Measurements from ENCODE around the gene GZMH. TPM values are rescaled to one million over a fixed set of nuclear protein-coding genes. Genes with fewer than 3 reads are reported as not detected.
"Not testable (repeated sequence)": the region's sequence is repeated elsewhere in the genome, so short reads cannot be mapped to it uniquely, and the experiment has no call there.

Gene GZMH, protein sequence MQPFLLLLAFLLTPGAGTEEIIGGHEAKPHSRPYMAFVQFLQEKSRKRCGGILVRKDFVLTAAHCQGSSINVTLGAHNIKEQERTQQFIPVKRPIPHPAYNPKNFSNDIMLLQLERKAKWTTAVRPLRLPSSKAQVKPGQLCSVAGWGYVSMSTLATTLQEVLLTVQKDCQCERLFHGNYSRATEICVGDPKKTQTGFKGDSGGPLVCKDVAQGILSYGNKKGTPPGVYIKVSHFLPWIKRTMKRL
- total RNA-seq, result under 1 TPM in 1 of 2 donors, not detected in 1; 0.93 TPM

DNA sequence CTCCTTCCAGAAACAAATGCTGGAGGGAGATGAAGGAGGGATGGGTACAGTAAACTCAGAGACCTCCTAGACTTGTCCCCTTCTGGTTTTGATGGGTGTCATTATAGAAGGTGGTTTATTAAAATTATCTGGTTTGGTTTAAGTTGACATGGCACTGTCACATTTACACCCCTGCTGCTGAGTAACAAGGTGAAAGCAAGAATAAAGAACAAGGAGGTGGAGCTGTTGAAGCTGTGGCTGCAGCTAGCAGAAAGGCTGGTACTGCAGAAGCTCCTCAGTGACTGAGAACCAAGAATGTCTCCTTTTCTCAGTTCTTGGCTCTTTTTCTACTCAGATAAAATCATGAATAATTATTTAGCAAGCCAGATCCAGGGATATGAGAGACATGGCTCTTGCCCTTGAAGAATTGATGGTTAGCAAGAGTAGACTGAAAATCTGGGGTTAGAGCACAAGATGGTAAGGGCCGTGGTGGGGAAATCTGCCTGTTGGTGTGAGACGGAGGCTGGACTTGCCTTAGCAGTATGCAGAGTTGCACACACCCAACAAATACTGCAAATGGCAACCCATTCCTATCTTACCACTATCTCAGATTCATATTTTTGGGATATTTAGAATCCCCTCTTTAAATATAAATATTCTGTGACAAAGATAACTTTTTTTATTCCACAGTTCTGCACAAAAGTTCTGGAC lies at the start of gene GZMH:
Gene GZMH (minus strand): TSS at position 31 of the 690 bp plus-strand sequence. CDS start 72 bp downstream, outside the sequence.
- H3K9me3 ChIP-seq, result no peaks in the 10 kb centered on the region
- H3K4me1 ChIP-seq, result no peaks in the 10 kb centered on the region
- H3K27ac ChIP-seq, result no peak within 1 kb of the TSS
- H3K4me3 ChIP-seq, result no peak within 1 kb of the TSS
- DNase-seq (ENCODE audit: low spot score), result no peak
- TF ChIP-seq, protein P1, sequence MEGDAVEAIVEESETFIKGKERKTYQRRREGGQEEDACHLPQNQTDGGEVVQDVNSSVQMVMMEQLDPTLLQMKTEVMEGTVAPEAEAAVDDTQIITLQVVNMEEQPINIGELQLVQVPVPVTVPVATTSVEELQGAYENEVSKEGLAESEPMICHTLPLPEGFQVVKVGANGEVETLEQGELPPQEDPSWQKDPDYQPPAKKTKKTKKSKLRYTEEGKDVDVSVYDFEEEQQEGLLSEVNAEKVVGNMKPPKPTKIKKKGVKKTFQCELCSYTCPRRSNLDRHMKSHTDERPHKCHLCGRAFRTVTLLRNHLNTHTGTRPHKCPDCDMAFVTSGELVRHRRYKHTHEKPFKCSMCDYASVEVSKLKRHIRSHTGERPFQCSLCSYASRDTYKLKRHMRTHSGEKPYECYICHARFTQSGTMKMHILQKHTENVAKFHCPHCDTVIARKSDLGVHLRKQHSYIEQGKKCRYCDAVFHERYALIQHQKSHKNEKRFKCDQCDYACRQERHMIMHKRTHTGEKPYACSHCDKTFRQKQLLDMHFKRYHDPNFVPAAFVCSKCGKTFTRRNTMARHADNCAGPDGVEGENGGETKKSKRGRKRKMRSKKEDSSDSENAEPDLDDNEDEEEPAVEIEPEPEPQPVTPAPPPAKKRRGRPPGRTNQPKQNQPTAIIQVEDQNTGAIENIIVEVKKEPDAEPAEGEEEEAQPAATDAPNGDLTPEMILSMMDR (IDR thresholded peaks at IDR 0.05), result no peak
- no peaks in the 10 kb centered on the region for H3K27me3 ChIP-seq
- H3K36me3 ChIP-seq, result no peaks in the 10 kb centered on the region

DNA sequence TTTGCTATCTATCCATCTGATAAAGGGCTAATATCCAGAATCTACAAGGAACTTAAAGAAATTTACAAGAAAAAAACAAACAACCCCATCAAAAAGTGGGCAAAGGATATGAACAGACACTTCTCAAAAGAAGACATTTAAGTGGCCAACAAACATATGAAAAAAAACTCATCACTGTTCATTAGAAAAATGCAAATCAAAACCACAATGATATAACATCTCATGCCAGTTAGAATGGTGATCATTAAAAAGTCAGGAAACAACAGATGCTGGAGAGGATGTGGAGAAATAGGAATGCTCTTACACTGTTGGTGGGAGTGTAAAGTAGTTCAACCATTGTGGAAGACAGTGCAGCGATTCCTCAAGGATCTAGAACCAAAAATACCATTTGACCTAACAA lies 38.9 kb upstream of the GZMH start:
- not testable (repeated sequence) for H3K4me1 ChIP-seq

DNA sequence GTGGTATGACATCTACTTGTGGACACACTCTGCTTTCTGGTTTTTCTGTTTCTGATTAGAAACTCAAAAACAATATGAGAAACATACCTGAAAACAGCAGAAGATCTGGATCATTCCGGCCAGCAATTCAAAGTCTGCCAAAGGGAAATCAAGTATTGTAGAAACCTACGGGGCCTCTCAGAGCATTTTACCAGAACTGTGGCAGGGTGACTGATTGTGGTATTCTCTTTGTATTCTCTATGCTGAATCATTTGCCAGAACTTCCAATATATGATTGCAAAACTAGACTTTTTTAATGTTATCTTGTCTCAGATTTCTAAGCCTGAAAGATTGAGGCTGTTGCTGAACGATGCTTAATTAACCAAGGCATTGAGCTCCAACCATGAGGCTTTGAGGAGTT lies 30.4 kb upstream of the GZMH start:
- TF ChIP-seq, protein P1 (IDR thresholded peaks at IDR 0.05), result no peak
- Histone ChIP-seq H3K27me3 (no peaks in the 10 kb centered on the region), H3K27ac (no peak overlapping the region), H3K9me3 (no peaks in the 10 kb centered on the region), H3K36me3 (no peaks in the 10 kb centered on the region), H3K4me3 (no peak overlapping the region), H3K4me1 (no peaks in the 10 kb centered on the region)
- DNase-seq (ENCODE audit: low spot score), result no peak

More for the DNA sequence above, 38.9 kb upstream of the GZMH start:
- not testable (repeated sequence) for H3K36me3 ChIP-seq; DNase-seq (ENCODE audit: low spot score); H3K27me3 ChIP-seq; H3K4me3 ChIP-seq; H3K27ac ChIP-seq
- H3K9me3 ChIP-seq, result peaks cover 0 to 26% of the 10 kb centered on the region in 2 donors

DNA sequence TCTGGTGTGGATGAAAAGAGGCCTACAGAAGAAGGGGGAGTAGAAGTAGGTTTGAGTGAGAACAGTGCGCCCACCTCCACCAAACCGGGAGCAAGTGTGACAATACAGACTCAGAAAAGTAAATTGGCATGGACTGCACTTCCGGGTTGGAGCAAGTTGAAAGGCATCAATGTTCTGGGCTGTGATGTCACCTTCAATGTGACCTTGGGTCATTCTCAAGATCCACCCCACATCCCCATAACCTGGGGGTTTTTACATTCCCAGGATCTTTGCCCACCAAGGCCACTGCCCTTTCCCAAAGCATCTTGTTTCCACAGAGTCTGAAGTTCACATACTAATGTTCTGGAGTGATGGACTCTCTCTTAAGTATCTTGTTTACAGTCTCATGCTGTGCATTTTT lies 29.8 kb upstream of the GZMH start:
- no peaks in the 10 kb centered on the region for H3K4me1 ChIP-seq
- no peaks in the 10 kb centered on the region for H3K9me3 ChIP-seq
- no peak overlapping the region for H3K27ac ChIP-seq
- no peak for DNase-seq (ENCODE audit: low spot score)
- TF ChIP-seq, protein P1 (IDR thresholded peaks at IDR 0.05), result no peak
- no peak overlapping the region for H3K4me3 ChIP-seq
- no peaks in the 10 kb centered on the region for H3K27me3 ChIP-seq
- H3K36me3 ChIP-seq, result no peaks in the 10 kb centered on the region

DNA sequence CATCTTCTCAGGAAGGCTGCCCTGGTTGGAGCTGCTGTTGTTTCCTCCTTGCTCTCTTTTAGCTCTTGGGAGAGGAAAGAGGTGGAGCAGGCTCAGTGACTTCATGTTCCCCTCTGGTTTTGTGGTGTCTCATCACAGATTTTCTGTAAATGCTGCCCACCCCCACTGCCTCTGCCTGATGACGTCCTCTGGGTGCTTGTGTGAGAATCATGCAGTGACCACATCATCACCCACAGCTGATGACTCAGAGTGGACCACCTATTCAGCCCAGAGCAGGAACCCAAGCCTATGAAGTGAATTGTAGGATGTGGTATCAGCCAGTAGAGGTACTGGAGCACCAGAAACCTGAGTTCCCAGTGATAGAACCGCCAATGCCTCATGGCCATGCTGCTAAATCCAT lies 24.7 kb upstream of the GZMH start, which contains the start of gene GZMB:
Gene GZMB (minus strand): TSS at position 33 of the 400 bp plus-strand sequence. CDS start 30 bp downstream, at position 3.
- H3K27ac ChIP-seq, result no peak within 1 kb of the TSS
- TF ChIP-seq, protein P1 (IDR thresholded peaks at IDR 0.05), result no peak
- H3K9me3 ChIP-seq, result no peaks in the 10 kb centered on the region
- no peak within 1 kb of the TSS for H3K4me3 ChIP-seq
- H3K27me3 ChIP-seq, result no peaks in the 10 kb centered on the region
- DNase-seq (ENCODE audit: low spot score), result no peak
- no peaks in the 10 kb centered on the region for H3K36me3 ChIP-seq
- H3K4me1 ChIP-seq, result no peaks in the 10 kb centered on the region

DNA sequence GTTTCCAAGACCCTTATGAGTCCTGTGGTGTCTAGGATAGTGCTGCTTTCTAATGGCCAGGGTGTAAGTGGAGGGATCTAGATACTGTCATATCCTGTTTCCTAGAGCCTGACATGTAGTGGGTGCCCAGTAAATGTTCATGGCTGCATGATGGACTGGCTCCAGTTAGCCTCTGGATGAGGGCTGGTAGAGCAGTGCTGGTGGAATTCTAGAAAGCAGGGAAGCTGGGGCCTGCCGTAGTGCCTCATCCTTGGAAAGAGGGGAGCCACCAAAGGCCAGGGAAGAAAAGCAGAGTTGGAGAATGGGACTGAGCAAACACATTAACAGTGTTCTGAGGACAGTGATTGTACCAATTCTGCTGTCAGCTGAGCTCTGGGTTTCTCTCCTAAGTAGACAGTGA lies 23.9 kb upstream of the GZMH start:
- Histone ChIP-seq H3K4me1 (no peaks in the 10 kb centered on the region), H3K36me3 (no peaks in the 10 kb centered on the region), H3K9me3 (no peaks in the 10 kb centered on the region), H3K4me3 (no peak overlapping the region), H3K27ac (no peak overlapping the region), H3K27me3 (no peaks in the 10 kb centered on the region)
- TF ChIP-seq, protein P1 (IDR thresholded peaks at IDR 0.05), result no peak
- no peak for DNase-seq (ENCODE audit: low spot score)
